ENCODE results near the gene NVL. TPM values are rescaled to one million over a fixed set of nuclear protein-coding genes. Genes with fewer than 3 reads are reported as not detected.

The NVL gene
- total and polyA plus RNA-seq, 8 donors: 22.4 to 46.5 (median 39.0) TPM

- Histone ChIP-seq H3K4me3 (no peak overlapping the region), H3K27ac (no peak overlapping the region), H3K4me1 (no peaks in the 10 kb centered on the region), H3K9me3 (no peaks in the 10 kb centered on the region), H3K27me3 (no peaks in the 10 kb centered on the region), H3K36me3 (peaks cover 7 to 95% of the 10 kb centered on the region in 2 donors)
- DNase-seq (no peak), ATAC-seq (no peak)
- no peak for TF ChIP-seq CTCF (IDR thresholded peaks at IDR 0.05)
- intact Hi-C loops (cut with DNase I): no loop called here
Measured at GRCh38 chr1:224294775-224295174, 35.2 kb downstream of the NVL start.

GRCh38 chr1:224292419-224292818 lies 37.6 kb downstream of the NVL start:
- no peaks in the 10 kb centered on the region for H3K27me3 ChIP-seq
- DNase-seq (no peak), ATAC-seq (no peak)
- intact Hi-C loops (cut with DNase I): no loop called here
- TF ChIP-seq CTCF (IDR thresholded peaks at IDR 0.05): no peak
- H3K9me3 ChIP-seq: no peaks in the 10 kb centered on the region
- peaks cover 7 to 94% of the 10 kb centered on the region in 2 donors for H3K36me3 ChIP-seq
- H3K27ac ChIP-seq: no peak overlapping the region
- H3K4me3 ChIP-seq: no peak overlapping the region
- H3K4me1 ChIP-seq: no peaks in the 10 kb centered on the region

- intact Hi-C loops (cut with DNase I): no loop called here
- H3K36me3 ChIP-seq: peaks cover 0 to 99% of the 10 kb centered on the region in 2 donors
- DNase-seq: no peak
Measured at GRCh38 chr1:224289396-224289795, 40.6 kb downstream of the NVL start.

GRCh38 chr1:224287714-224288113 lies 42.3 kb downstream of the NVL start:
- intact Hi-C loops (cut with DNase I): no loop called here
- H3K9me3 ChIP-seq: no peaks in the 10 kb centered on the region
- peaks cover 0 to 94% of the 10 kb centered on the region in 2 donors for H3K36me3 ChIP-seq
- H3K4me1 ChIP-seq: no peaks in the 10 kb centered on the region
- no peak overlapping the region for H3K27ac ChIP-seq
- ATAC-seq (no peak), DNase-seq (no peak)
- no peak for TF ChIP-seq CTCF (IDR thresholded peaks at IDR 0.05)
- H3K4me3 ChIP-seq: no peak overlapping the region
- no peaks in the 10 kb centered on the region for H3K27me3 ChIP-seq

More at GRCh38 chr1:224289396-224289795, 40.6 kb downstream of the NVL start:
- no peak for ATAC-seq
- Histone ChIP-seq H3K4me3 (no peak overlapping the region), H3K9me3 (no peaks in the 10 kb centered on the region), H3K4me1 (no peaks in the 10 kb centered on the region), H3K27me3 (no peaks in the 10 kb centered on the region), H3K27ac (no peak overlapping the region)
- no peak for TF ChIP-seq CTCF (IDR thresholded peaks at IDR 0.05)

GRCh38 chr1:224282140-224282539 lies 47.8 kb downstream of the NVL start:
- ATAC-seq: no peak
- intact Hi-C loops (cut with DNase I): no loop called here
- no peaks in the 10 kb centered on the region for H3K9me3 ChIP-seq
- no peak overlapping the region for H3K27ac ChIP-seq
- H3K4me1 ChIP-seq: no peaks in the 10 kb centered on the region
- H3K27me3 ChIP-seq: no peaks in the 10 kb centered on the region
- no peak for TF ChIP-seq CTCF (IDR thresholded peaks at IDR 0.05)
- no peak overlapping the region for H3K4me3 ChIP-seq
- no peak for DNase-seq
- peaks cover 0 to 79% of the 10 kb centered on the region in 2 donors for H3K36me3 ChIP-seq

Data from left lung (tissue), 10 donors.